A549 treated with RU486 at 1 μM for 4 hours (cell line): ENCODE results near the gene CAND2. TPM values are rescaled to one million over a fixed set of nuclear protein-coding genes. Genes with fewer than 3 reads are reported as not detected.

ENCODE experiments used
- total RNA-seq: library from RNA; stranded (reverse); fragments of 200-300 nt; extraction: Qiagen RNA extraction; gene quantifications from 5 replicates; pipeline ENCODE4 v1.2.3, GENCODE V29; 2022; ENCODE audit warnings: low read depth

The CAND2 gene
- 0.31 to 0.45 TPM (median 0.40 TPM) in 5 replicates for total RNA-seq

DNA sequence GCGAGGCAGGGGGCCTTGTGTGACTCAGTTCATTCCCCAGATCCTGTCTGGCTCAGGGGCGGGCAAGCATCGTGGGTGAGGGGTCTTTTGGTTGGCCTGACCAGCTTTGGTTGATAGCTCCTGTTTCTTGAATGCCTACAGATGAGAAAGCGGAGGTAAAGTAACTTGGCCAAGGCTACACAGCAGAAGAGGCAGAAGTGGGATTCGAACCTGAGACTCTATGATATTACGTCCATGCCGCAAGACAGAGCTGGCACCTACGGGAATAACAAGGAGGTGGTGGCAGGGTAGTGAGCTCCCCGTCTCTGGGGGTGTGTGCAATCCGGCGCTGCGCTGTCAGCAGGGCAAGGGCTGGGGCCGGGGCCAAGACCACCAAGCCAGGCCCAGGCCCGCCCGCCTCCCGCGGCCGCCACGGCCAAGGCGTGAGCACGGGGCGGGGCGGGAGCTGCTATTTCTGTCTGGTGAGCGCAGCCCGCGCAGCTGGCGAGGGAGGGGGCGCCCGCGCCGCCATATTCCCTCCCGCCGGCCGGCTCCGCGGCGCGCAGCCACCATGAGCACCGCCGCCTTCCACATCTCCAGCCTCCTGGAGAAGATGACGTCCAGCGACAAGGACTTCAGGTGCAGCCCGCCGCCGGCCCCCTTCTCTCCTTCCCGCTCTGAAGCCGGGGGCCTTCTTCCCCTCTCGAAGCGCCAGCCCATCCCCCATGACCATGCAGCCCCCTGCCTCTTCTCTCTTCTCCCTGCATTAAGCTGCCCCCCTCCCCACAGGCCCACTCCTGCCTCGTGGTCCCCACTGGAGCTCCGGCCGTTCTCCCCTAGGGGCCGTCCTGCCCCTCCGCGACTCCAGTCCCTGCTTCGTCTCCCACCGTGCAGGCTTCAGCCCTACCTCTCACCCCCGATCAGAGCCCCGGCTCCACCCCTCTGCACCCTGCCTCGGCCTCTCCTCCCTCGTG lies at the start of gene CAND2:
Gene CAND2 (plus strand): TSS at position 510 of the 953 bp plus-strand sequence. CDS start 41 bp downstream, at position 551.

DNA sequence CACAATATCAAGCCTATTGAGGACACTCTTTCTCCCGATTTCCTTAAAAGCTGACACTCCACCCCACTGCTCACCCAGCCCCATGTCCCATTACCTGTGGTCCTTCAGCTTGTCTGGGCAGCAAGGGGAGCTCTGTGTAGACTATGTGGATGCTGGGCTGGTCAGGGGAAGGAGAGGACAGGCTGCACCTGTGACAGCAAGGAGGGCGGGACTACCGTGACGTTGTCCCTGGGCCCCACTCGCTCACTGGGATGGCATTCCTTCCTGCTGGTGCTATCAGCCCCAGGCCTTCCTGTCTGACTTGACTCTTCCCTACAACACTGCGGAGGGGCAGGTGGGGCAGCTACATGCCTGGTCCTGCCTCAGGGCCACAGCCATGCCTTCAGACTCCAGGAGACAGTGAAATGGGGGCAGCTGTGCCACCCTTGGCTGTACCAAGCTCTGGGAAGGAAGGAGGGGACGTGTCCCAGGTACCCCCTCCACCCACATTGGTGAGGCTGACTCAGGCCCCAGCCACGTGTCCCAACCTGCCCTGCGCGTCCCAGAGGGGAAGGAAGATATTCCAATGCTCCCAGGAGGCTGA lies 37.3 kb upstream of the CAND2 start, which contains the start of gene TMEM40:
Gene TMEM40 (minus strand): TSS at position 163 of the 583 bp plus-strand sequence. CDS start 9,427 bp downstream, outside the sequence.

DNA sequence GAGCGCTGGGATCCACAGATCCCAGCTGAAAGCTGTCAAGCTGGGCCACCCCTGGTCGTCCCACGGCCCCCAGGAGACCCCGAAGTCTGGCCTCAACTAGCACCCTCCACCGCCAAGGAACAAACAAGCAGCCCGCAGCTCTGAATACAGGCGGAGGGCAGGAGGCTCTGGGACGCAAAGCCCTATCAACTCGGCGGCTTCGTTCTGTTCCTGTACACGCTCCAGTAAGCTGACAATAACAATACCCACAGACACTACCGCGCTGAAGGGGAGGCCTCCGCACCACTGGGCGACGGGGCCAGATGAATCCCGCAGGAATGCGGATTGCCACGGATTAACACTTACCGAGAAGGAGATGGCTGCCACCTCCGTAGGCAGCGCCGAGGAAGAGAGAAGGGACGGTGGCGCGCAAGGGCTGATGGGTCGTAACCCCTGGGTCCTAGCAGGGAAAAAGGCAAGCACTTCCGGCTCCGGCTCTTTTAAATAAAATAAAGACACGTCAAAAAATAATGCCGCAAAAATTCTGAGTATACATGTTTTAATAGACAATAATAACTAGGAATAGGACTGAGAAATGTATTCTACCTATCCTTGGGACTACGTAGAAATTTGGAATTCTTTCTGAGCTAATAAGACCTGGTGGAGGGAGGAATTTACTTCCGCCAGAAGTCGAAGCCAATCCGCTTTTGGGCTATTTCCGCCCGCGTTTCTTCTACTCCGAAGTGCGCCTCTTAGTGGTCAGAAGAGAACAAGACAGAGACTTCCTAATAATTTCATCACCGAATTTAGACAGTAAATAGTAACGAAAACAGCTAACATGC lies 44.9 kb downstream of the CAND2 start, which contains the start of gene RPL32:
Gene RPL32 (minus strand): TSS at position 417 of the 821 bp plus-strand sequence. CDS start 1,328 bp downstream, outside the sequence.

Other genes with a start within 250 kb of the CAND2 start
- 22.7 to 25.3 TPM (median 23.5 TPM) in 5 replicates for gene MKRN2, start 239.6 kb upstream of the CAND2 start, total RNA-seq
- 54.6 to 60.8 TPM (median 56.4 TPM) in 5 replicates for gene RAF1, start 132.6 kb upstream of the CAND2 start, total RNA-seq
- gene TMEM40, start 37.4 kb upstream of the CAND2 start, total RNA-seq, result 0.16 to 0.88 TPM (median 0.57 TPM) in 5 replicates
- gene RPL32, start 44.9 kb downstream of the CAND2 start, total RNA-seq, result 2,287 to 2,788 TPM (median 2,428 TPM) in 5 replicates